Right hindlimb (tissue), 1 donor: Measurements from ENCODE around the gene TALDO1.

Source experiments
- DNase-seq: peaks from one replicate; pipeline ENCODE4 v3.0.0-alpha.2; 2018

The TALDO1 gene

DNA sequence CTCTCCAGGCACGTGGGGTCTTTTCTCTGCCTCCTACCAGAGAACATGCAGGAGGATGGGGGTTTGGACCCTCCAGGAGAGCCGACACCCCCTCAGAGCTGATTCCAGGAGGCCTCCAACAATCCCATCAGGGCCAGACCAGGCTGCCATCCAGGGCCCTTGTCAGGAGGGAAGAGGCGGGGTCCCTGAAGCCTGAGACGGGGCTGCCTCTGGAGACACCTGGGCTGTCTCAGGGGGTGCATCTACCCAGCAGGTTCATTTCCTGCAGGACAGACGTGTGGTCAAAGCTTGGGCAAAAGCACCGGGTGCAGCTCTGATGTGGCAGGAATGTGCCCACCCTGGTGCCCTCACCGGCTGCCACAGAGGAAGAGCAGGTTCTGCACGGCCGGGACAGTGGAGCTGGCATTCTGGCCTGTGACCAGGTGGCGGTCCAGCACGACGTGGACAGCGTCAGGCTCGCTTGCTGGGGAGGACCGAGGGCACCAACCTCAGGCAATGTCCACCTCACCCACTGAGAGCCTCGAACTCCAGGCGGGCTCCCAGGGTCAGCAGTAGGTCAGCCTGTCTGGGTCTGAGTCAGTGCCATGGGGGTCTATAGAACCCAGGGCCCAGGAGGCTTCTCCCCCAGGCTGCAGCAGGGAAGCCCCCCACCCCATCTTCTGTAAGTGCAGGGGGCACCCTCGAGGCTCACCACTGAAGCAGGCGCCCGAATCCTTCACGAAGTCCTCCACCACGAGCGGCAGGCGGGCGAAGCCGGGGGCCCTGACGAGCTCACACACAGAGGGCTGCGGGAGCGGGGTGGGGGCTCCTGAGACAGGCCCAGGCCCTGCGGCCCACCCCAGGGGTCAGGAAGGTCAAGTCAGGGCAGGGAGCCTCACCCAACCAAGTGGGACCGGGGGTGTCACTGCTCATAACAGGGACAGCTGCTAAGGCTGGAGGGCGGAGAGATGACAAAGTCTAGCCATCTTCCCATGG lies 23.7 kb downstream of the TALDO1 start:
- DNase-seq, result no peak

DNA sequence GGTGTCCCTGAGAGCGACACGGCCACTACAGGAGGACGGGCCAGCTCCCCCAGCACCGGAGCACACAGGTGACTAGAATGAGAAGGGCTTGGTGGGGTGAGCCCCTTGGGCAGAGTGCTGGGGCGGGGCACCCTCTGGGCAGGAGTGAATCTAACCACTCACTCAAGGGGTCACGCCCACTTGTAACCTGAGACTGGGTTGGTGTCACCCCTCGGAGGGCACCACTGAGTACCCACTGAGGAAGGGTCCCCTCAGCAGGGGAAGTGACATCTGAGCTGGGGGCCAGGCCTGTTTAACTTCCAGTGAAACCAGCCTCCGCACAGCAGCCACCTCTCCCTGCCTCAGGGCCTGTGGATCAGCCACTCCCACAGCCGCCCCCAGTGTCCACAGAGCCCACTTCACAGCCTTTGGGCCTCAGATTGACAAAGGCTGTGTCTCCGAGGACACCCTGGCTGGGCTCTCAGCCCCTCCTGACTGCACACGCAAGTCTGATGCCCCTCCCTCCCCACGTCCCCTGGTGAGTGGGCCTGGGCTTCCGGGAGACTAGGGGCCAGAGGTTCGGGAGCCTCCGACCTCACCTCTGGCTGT lies 24.4 kb downstream of the TALDO1 start:
- no peak for DNase-seq

DNA sequence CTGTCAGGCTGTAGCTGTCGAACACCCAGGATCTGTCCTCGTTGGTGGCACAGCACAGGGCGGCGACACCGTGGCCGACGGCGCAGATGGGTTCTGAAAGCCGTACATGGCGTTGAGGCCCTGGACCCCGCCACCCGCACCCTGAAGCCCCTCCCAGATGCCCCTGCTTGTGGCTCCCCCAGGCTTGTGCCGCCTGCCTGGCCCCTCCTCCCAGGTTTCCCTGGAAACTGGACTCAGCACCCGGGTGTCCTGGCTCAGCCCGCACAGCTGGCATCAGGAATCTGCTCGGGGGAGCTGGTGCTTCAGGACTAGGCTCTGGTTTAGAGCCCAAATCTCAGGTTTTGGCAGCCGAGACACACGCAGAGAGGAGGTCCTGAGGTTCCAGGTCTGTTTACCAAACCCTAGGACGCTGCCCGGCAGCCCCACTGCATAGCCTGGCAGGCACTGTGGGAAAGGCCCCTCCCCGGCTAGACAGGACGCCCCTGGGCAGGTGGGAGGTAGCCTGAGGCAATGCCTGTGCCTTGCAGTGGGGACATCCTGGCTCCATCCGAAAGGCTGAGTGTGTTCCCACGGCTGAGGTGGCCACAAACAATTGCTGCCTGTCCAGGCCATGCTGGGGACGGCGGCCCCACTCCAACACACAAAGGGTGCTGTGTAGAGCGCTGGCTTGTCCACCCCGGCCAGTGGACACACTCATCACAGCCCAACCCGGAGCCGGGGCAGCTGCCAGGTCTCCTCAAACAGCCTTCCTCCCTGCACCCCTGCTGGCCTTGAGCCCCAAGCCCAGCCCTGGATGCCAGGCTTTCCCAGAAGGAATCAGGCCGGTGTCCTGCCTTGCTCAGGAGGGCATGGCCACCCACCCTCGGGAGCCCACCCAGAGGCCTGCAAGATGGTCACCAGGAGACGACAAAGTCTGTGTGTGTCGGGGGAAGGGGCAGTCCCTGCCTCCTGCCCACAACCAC lies 25.4 kb downstream of the TALDO1 start:
- DNase-seq, result no peak

DNA sequence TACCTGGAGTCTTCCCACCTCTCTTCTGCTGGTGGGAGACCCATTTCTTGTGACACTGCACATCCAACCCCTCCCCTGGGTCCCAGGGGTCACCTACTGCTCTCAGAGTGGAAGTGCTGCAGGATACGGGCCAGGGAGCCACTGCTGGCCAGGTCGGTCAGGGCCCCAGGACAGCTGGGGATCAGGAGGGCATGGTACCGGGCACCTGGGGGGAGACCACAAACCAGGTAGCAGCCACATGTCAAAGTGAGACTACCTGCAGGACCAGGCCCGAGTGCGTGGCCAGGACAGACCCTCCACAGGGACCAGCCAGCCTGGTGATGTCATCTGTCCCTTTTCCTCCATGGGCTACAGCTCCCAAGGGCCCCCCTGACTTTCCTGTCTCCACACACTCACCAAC lies 26.2 kb downstream of the TALDO1 start:
- no peak for DNase-seq

DNA sequence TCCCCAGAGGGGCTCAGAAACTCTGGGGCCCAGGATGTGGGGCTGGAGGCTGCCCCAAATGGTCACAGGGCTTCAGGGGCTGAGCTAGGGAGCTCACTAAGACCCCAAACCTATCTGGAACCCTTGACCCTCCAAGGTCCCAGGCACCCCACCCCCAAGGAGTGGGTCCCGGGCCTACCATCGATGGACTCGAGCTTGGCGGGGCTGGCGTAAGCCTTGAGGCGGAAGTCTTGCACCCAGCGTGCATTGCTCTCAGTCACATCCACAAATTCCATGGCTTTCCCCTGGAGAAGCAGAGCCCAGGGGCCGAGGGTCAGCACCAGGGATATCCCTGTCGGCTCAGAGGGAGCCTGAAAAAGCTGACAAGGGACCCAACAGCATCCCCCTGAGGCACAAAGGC lies 26.6 kb downstream of the TALDO1 start:
- no peak for DNase-seq

DNA sequence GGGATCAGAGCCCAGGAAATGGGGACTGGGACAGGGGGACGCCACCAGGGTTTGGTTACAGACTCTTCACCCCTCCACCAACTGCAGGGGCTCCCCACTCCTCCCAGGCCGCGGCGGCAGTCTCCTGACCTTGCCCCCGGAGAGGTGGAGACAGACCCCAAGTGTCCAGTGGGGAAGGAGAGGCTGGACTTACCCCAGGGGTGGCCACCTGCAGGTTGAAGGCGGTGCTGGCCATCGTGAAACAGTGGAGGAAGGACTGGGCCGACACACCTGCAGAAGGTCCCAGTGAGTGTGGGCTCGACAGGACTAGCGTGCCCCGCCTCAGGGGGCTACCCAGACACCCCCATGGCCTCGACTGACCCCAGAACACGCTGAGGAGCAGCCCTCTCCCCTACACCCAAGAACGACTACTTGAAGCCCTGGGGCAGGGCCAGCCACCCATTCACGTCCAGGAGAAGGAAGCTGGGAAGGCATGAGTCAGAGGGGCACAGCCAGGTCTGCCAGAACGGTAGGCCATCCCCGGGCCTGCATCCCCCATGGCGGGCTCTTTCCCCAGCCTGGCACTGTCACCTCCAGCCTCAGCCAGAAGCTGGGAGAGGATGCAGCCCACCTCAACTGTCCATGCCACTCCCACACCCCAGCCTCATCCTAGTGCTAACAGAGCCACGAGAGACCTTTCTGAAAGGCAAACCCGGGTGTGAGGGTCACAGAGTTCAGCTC lies 27.8 kb downstream of the TALDO1 start:
- DNase-seq, result no peak

DNA sequence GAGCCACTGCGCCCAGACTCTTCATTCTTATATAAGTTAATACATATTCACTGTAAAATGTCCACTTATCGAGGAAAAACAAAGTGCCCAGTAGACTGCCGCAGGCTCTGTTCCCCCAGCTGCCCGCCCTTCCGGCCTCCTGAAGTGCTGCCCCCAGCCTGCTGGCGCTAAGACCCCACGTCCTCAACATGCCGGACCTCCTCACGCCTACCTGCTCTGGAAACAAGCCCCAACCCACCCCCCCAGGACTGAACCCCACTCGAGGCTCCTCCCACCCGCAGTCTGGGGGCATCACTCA lies 28.9 kb downstream of the TALDO1 start:
- no peak for DNase-seq

DNA sequence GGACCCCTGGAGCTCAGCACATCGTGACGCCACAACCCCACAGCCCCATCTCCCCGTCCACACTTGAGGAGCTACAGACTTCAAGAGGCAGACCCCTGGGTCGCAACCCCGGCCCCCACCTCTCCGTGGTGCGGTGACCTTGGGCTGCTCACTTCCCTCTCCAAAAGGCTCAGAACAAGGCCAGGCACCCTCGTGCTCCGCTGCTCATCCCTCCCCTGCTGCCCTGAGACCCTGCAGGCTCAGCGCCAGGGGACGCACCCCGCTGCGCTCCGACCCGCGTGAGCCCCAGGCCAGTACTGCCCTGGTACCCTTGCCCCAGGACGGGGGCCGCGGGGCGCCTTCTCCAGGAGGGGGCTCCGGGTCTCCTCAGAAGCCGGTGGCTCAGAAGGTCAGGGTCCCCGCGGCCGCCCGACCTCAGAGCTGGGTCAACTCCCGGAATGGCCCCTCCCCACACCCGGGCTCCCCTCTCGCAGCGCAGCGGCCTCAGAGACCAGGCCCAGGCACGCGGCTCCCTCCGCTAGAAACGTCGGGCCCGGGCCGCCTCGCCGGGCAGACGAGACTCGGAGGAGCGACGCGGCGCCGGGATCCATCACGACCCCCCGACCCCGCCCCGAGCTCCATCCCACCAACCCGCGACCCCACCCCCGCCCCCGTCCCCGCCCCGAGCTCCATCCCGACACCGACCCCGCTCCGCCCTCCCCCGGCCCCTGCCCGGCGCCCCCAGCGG lies 29.5 kb downstream of the TALDO1 start:
- no peak for DNase-seq

DNA sequence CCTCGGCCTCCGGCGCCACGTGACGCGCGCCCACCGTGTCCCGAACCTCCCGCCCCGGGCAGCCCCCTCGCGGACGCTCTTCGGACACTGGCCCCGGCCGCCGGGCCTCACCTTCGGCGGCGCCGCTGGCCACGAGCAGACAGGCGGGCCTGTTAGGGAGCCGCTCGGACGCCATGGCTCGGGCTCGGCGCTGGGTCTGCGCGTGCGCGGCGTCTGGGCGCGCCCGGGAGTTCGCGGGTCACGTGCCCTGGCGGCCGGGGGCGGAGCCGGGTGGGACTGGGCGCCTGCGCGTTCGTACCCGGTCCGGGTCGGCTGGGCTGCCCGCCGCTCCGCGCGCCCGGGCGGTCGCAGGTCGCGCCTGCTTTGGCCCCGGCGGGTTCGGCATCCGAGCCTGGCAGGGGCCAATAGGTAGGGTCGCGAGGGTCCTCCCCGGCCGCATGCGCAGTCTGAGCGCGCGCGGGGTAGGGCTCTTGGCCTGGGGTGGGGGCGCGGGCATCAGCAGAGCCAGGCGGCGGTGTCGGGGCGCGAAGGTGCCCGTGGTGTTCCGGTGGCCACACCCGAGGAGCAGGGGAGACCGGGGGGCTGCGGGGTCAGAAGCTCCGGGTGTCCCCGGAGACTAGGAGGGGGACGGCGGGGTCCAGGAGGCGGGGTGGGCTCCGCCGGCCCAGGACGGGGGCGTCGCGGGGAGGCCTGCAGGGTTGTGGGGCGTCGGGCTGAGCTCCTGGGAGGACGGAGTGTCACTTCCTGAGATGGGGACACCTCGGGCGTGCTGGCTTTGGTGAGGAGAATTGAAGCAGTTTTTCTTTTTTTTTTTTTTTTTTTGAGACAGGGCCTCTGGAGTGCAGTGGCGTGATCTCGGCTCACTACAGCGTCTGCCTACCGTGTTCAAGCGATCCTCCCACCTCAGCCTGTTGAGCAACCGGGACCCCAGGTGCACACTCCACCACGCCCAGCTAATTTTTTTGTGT lies 30.3 kb downstream of the TALDO1 start, which contains the start of gene GATD1:
Gene GATD1, minus strand, starts transcription at position 200 of the 968 bp plus-strand sequence. Its CDS starts 25 bp downstream, at position 175.
- peak; percentile 96 for DNase-seq

DNA sequence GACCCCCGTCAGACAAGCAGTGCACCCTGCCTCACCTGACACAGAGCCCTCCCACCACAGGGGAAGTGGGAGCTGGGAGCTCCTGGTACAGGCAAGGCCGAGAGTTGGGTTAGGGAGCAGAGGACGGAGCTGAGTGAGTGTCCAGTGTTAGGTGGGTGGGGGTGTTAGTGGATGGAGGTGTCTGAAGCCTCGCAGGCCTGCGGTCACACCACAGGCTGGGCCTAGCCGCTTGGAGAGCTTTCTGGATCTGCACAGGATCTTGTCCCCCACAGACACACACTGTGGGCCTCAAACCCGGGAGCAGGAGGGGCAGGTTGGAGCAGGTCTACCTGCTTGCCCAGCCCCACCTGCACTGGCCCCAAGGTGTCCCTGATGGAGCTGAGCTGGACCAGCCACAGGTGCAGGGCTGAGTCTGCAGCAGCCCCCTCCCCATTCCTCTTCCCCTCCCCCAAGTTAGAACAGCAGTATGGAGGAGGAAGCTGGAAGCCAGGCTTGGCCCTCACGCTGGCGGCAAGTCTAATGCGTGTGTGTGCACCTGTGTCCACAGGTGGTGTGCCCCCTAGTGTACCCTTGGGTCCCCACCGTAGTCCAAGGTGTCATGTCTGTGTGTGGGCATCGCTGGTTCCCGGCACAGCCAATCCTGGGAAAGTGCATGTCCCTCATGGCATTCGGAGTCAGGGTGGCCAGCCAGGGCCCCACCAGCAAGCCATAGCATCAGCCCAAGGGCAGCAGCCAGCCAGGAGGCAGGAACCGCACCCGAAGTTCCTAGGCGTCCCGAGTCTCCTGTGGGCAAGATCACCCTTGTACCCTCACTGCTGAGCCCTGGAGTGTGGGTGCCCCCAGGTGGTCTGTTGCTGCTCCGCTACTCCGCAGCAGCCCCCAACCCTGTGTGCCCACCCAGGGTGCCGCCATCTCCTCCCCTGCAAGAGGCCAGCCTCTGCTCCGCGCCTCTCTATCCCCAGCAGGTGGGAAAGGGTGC lies 32.0 kb downstream of the TALDO1 start:
- peak; percentile 11 for DNase-seq

DNA sequence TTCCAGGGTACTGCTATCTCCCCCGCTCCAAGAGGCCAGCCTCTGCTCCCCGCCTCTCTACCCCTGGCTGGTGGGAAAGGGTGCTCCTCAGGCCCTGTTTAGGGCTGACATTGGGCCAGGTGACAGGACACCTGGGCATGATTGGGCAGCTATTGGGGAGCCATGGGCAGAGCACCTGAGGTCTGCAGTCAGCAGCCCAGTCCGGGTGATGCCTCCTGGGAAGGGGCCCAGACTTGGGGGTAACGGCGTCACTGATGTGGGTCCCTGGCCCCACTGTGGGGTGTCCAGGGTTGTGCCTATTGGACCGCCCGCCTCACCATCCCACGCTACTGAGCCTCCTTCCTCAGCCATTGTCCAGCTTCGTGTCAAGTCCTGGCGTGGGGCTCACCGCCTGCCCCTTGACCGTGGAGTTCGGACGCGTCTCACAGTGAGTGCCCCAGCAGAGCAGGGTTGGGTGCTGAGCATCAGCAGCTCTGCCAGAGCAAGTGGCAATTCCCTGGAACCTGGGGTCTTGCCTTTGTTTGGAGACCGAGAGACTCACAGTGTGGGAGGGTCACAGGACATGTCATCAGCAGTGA lies 32.8 kb downstream of the TALDO1 start:
- peak; percentile 14 for DNase-seq

DNA sequence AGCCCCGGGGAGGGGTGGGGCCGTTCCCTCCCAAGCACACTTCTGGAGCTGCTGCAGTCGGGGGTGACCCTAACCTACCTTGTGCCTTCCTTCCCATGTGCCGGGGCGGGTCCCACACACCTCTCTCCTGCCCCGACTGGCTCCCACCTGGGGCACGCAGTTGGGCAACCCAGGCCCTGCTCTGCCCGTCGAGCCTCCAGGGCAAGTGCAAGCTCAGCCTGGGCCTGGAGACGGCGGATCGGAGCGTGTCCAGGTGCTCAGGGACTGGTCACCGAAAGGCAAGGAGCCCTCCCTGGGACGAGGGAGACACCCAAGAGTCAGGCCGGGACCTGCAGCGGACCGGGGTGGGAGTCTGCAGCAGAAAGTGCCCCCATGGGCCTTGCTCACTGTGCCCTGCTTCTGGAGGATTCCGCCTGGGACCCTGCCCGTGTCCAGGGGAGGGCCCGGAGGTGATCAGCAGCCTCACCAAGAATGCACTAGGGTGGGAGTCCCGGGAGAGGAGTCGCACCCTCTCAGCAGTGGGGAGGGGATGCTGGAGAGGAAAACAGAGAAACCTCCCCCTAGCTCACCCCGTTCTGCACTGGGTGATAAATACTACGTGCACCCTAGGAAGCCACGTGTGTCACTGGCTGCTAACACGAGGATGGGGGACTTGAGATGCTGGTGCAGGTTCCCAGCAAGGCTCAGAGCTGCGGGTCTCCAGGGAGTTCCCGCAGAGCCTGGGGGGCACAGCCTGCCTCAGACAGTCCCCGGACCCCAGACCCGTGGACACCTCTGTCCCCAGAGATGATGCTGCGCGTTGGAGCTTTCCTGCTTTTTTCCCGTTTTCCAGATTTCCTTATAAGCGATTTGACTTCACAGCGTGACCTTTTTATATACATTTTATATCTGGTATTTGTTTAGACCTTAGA lies 35.3 kb downstream of the TALDO1 start:
- no peak for DNase-seq

DNA sequence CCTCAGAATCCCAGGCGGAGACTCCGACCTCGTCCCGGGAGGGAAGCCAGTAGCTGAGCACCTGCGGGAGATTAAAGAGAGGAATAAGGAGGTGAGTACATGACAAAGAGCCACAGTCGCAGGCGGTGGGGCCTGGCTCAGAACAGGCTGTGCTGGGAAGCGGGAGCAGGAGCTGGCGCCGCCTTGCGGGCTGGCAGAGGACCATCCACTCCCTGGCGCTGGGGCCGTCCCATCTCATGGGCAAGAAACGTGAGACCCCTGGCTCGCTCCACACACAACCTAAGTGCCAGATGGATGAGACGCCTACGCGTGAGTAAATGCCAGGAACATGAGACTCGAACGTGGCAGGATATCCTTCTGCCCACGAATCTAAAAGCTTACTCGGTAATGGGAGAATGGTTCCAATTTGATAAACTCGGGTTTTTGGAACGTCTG lies 36.3 kb downstream of the TALDO1 start:
- DNase-seq, result peak; percentile 88

DNA sequence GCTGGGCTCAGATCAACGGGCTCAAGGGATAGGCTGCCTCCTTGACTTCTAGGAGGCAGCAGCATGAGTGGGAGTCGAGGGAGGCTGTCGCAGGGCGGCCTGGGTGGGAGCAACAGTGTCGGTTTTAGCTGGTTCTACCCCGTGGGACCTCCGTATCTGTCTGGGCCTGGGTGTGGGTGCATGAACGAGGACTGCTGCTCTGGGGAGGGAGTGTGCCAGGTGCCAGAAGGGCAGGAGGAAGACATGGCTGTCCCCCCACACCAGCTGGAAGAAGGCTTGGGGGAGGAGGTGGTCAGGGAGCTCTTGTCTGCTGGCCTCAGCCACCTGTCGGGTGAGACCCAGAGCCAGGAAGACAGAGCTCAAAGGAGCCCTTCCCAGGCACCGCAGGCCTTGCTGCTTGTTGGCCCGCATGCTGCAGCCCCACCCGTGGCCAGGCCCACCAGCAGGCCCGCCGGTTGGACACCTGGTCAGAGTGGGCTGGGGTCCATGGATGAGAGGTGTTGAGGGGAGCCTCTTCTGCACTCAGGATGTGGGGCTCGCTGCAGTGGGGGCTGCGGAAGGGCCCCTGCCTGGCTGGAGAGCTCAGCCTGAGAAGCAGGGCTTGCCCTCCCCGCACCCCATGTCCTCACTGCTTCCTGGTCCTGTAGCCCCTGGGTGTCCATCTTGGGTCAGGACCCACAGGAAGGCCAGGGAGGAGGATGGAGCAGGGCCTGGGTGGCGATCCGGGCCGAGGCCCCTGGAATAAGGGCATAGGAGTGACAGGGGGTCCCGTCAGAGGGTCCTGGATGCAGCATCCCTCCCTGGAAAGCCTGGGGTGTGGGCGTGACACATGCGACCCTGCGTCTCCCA lies 39.2 kb downstream of the TALDO1 start:
- DNase-seq, result no peak

DNA sequence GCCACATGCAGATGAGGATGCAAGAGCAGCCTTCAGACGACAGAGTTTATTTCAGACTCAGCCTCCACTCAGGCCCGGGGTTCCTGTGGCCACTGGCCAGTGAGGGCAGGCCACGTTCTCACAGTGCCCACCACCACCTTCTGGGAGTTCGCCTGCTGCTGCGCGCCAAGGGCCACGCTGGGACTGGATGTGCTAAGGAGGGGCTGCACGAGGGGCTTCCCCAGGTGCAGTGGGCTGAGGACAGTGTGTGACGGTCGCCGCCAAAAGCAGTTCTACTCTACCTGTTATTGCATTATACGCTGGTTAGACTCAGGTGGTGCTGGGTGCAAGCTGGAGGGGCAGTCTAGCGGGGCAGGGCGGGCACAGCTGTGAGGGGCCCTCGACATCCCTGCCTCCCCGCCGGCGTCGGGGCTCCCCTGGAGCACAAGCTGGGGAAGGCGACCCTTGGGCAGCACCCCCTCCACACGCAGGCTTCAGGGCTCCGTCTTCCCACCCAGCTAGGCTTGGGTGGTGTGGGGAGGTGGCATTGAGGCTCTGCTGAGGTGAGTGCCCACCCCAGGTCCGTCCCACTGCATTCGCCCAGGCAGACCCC lies 39.9 kb downstream of the TALDO1 start:
- DNase-seq, result no peak

DNA sequence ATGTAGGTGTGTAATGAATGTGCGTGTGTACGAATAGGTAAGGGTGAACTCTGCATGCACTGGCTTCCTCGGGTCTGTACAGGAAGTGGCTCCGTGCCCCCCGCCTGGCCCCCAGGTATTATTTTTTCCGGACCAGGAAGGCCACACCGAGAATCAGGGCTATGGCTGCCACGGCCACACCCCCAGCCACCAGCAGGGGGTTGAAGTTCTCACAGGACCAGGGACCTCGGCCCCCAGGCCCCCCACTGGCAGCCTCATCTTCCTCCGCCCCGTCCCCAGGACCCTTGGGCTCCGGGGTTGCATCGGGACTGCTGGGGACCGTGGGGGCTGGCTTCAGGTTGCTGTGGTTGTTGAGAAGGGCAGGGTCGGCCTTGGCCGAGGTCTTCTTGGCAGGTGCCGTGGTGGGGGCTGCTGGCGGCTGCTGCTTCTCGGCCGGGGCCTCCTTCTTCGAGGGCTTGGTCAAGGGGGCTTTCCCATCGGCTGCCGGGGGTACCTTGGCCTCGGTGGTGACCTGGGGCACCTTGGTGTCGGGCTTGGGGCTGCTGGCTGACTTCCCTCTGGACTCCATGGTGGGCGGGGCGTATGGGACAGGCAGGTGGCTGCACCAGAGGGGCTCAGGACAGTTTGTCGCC lies 40.9 kb downstream of the TALDO1 start:
- no peak for DNase-seq
